A673 (cell line): ENCODE measurements around the gene SRD5A3. TPM values are rescaled to one million over a fixed set of nuclear protein-coding genes. Genes with fewer than 3 reads are reported as not detected.

ENCODE experiments used
- BruUV-seq: library from RNA; stranded (reverse); fragments of 400-500 nt; replicated peaks from 2 replicates; lab custom pipeline; 2021; lab: Mats Ljungman, UMichigan
- CTCF ChIA-PET: fragments of 300-600 bp; sonication (Branson Sonifier 250); formaldehyde crosslinking; loops from one replicate; lab custom pipeline; 2022; ENCODE audit warnings: antibody characterized with exemption; lab: Charles Lee
- POLR2A ChIA-PET: fragments of 300-600 bp; sonication (Branson Sonifier 250); formaldehyde crosslinking; loops from one replicate; lab custom pipeline; 2022; ENCODE audit warnings: antibody characterized with exemption; ENCODE audit not compliant: low non-redundant PET; lab: Charles Lee
- DNase-seq: peaks from one replicate; pipeline ENCODE4 v3.0.0-alpha.2; 2015; ENCODE audit warnings: low spot score
- H3K27ac ChIP-seq: fragments of 200-600 bp; sonication (generic); 2 replicates; pipeline ENCODE4 v1.5.1; 2016; ENCODE audit warnings: mixed run types, low read depth, mild to moderate bottlenecking, mixed read lengths, antibody characterized with exemption, low read length; ENCODE audit not compliant: poor library complexity, severe bottlenecking
- H3K27me3 ChIP-seq: fragments of 200-600 bp; sonication (generic); replicated peaks from 2 replicates; pipeline ENCODE4 v1.6.1; 2017; ENCODE audit warnings: mixed run types, low read depth, mild to moderate bottlenecking, mixed read lengths, antibody characterized with exemption, low read length; ENCODE audit not compliant: insufficient read depth, poor library complexity
- H3K36me3 ChIP-seq: fragments of 200-600 bp; sonication (generic); 2 replicates; pipeline ENCODE4 v1.6.1; 2016; ENCODE audit warnings: mixed run types, mild to moderate bottlenecking, mixed read lengths, antibody characterized with exemption, low read length; ENCODE audit not compliant: insufficient read depth, poor library complexity, severe bottlenecking
- H3K4me1 ChIP-seq: fragments of 200-600 bp; sonication (generic); 2 replicates; pipeline ENCODE4 v1.6.1; 2017; ENCODE audit warnings: mixed run types, mild to moderate bottlenecking, mixed read lengths, antibody characterized with exemption, low read length; ENCODE audit not compliant: insufficient read depth, poor library complexity, severe bottlenecking
- H3K4me3 ChIP-seq: fragments of 200-600 bp; sonication (generic); 2 replicates; pipeline ENCODE4 v1.5.1; 2016; ENCODE audit warnings: low read depth, mixed run types, mild to moderate bottlenecking, mixed read lengths, low read length; ENCODE audit not compliant: poor library complexity, severe bottlenecking
- H3K9me3 ChIP-seq: fragments of 200-600 bp; sonication (generic); 2 replicates; pipeline ENCODE4 v1.6.1; 2016; ENCODE audit warnings: mixed run types, low read depth, mild to moderate bottlenecking, mixed read lengths, antibody characterized with exemption, low read length; ENCODE audit not compliant: poor library complexity, severe bottlenecking
- CTCF ChIP-seq: fragments of 300-800, 200-600 bp; sonication (generic); conservative IDR thresholded peaks from 2 replicates; pipeline ENCODE4 v1.5.1; 2017; ENCODE audit warnings: low read depth, mild to moderate bottlenecking, antibody characterized with exemption, low read length, moderate library complexity, mixed read lengths
- EZH2 ChIP-seq: fragments of 200-600 bp; sonication (generic); IDR thresholded peaks from 2 replicates; pipeline ENCODE4 v1.6.1; 2017; ENCODE audit warnings: borderline replicate concordance, low read depth, mild to moderate bottlenecking, mixed read lengths, antibody characterized with exemption, low read length; ENCODE audit not compliant: poor library complexity, severe bottlenecking
- intact Hi-C: fragments of 100-400 bp; cut with micrococcal nuclease; formaldehyde crosslinking; loops from one replicate; pipeline ENCODE4 v1.10.0; 2022; ENCODE audit not compliant: unreplicated experiment
- total RNA-seq: library from RNA; stranded (reverse); gene quantifications from 2 replicates; pipeline ENCODE4 v1.2.3, GENCODE V29; 2021

Gene SRD5A3
- total RNA-seq, 1 experiment from 2014 or later: 48.1 TPM

- no peak for DNase-seq
- TF ChIP-seq CTCF: no peak
- no peak for TF ChIP-seq EZH2
- Histone ChIP-seq H3K4me1 (no peaks in the 10 kb centered on the region), H3K9me3 (no peaks in the 10 kb centered on the region), H3K27me3 (no peaks in the 10 kb centered on the region), H3K36me3 (no peaks in the 10 kb centered on the region), H3K27ac (no peak overlapping the region), H3K4me3 (no peak overlapping the region)
- intact Hi-C loops: no loop called here
- POLR2A ChIA-PET: no interaction called here
- BruUV-seq: no TSS peak
- CTCF ChIA-PET: no interaction called here
Measured at GRCh38 chr4:55385201-55385649, 39.2 kb downstream of the SRD5A3 start.

GRCh38 chr4:55386073-55386472, 40.0 kb downstream of the SRD5A3 start:
- H3K4me3 ChIP-seq: no peak overlapping the region
- no TSS peak for BruUV-seq
- intact Hi-C loops: no loop called here
- H3K27me3 ChIP-seq: no peaks in the 10 kb centered on the region
- no peaks in the 10 kb centered on the region for H3K9me3 ChIP-seq
- H3K4me1 ChIP-seq: no peaks in the 10 kb centered on the region
- CTCF ChIA-PET: no interaction called here
- DNase-seq: peak; percentile 17
- POLR2A ChIA-PET: no interaction called here
- TF ChIP-seq CTCF (no peak), EZH2 (no peak)
- H3K36me3 ChIP-seq: no peaks in the 10 kb centered on the region
- H3K27ac ChIP-seq: no peak overlapping the region

GRCh38 chr4:55386840-55387239, 40.8 kb downstream of the SRD5A3 start:
- no peak for TF ChIP-seq EZH2
- TF ChIP-seq CTCF: no peak
- intact Hi-C loops: no loop called here
- Histone ChIP-seq H3K4me1 (no peaks in the 10 kb centered on the region), H3K36me3 (no peaks in the 10 kb centered on the region), H3K27me3 (no peaks in the 10 kb centered on the region), H3K9me3 (no peaks in the 10 kb centered on the region), H3K27ac (no peak overlapping the region), H3K4me3 (no peak overlapping the region)
- CTCF ChIA-PET: no interaction called here
- BruUV-seq: no TSS peak
- POLR2A ChIA-PET: no interaction called here
- DNase-seq: no peak
